KMS-11 (cell line): ENCODE measurements around the gene ORM1.

Experiments used
- H2AFZ ChIP-seq: fragments of 200-600 bp; sonication (generic); 2 replicates; pipeline ENCODE4 v1.6.1; 2016; ENCODE audit warnings: antibody characterized with exemption, mixed run types, low read depth
- H3K27ac ChIP-seq: fragments of 200-600 bp; sonication (generic); 2 replicates; pipeline ENCODE4 v1.6.1; 2016; ENCODE audit warnings: mild to moderate bottlenecking, mixed run types
- H3K27me3 ChIP-seq: fragments of 200-600 bp; sonication (generic); 2 replicates; pipeline ENCODE4 v1.6.1; 2017; ENCODE audit warnings: mild to moderate bottlenecking, low read depth, mixed run types, moderate library complexity; ENCODE audit not compliant: insufficient read depth
- H3K36me3 ChIP-seq: fragments of 200-600 bp; sonication (generic); 2 replicates; pipeline ENCODE4 v1.6.1; 2017; ENCODE audit warnings: mild to moderate bottlenecking, mixed run types; ENCODE audit not compliant: insufficient read depth
- H3K4me1 ChIP-seq: fragments of 200-600 bp; sonication (generic); 2 replicates; pipeline ENCODE4 v1.6.1; 2016; ENCODE audit warnings: mild to moderate bottlenecking, low read depth, mixed run types; ENCODE audit not compliant: poor library complexity, severe bottlenecking
- H3K4me2 ChIP-seq: fragments of 200-600 bp; sonication (generic); 2 replicates; pipeline ENCODE4 v1.7.0; 2016; ENCODE audit warnings: mild to moderate bottlenecking, mixed run types
- H3K4me3 ChIP-seq: fragments of 200-600 bp; sonication (generic); IDR thresholded peaks from 2 replicates; pipeline ENCODE4 v1.6.1; 2017; ENCODE audit warnings: low read depth, low read length, mixed read lengths; ENCODE audit not compliant: insufficient read depth
- H3K79me2 ChIP-seq: fragments of 200-600 bp; sonication (generic); 2 replicates; pipeline ENCODE4 v1.6.1; 2016; ENCODE audit warnings: low read depth, mixed run types; ENCODE audit not compliant: insufficient read depth
- H3K9ac ChIP-seq: fragments of 200-600 bp; sonication (generic); 2 replicates; pipeline ENCODE4 v1.6.1; 2016; ENCODE audit warnings: mild to moderate bottlenecking, mixed run types
- H4K20me1 ChIP-seq: fragments of 200-600 bp; sonication (generic); 2 replicates; pipeline ENCODE4 v1.6.1; 2016; ENCODE audit warnings: mild to moderate bottlenecking, mixed run types; ENCODE audit not compliant: insufficient read depth
- TF ChIP-seq, protein P1 (sequence below): fragments of 200-600 bp; sonication (generic); conservative IDR thresholded peaks from 2 replicates; pipeline ENCODE4 v1.6.1; 2017; ENCODE audit warnings: low read depth, mild to moderate bottlenecking, antibody characterized with exemption, low read length, moderate library complexity, mixed read lengths

The ORM1 gene

DNA sequence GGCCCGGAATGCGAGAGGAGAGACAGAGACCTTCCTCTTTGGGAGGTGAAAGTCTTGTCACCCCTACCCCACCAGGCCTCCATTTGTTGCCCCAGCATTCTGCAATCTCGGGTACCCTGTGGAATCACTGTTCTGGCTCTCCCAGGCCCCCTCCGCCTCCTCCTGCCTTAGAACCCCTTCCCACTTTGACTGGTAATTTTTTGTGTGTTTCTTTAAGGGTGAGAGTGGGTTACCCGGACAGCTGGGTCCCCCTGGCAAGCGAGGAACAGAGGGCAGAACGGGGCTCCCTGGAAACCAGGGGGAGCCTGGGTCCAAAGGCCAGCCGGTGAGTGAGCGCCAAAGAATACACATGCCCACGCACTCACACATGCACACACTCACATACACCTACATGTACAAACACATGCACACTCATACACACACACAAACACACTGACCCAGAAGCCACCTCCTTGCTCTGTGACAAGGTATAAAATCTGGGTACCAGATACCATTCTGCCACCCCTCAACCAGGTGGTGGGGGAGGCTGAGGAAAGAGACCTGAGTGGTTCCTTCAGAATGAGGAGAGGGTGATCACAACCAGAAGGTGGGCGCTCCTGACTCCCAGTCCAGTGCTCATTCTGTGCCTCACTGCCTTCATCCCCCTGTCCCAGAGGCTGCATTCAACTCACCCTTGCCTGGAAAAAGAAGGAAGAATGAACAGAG is 30.9 kb upstream of the ORM1 start:
- H3K4me3 ChIP-seq = no peak overlapping the region
- no peak overlapping the region for H3K9ac ChIP-seq
- H4K20me1 ChIP-seq = no peaks in the 10 kb centered on the region
- TF ChIP-seq, protein P1, sequence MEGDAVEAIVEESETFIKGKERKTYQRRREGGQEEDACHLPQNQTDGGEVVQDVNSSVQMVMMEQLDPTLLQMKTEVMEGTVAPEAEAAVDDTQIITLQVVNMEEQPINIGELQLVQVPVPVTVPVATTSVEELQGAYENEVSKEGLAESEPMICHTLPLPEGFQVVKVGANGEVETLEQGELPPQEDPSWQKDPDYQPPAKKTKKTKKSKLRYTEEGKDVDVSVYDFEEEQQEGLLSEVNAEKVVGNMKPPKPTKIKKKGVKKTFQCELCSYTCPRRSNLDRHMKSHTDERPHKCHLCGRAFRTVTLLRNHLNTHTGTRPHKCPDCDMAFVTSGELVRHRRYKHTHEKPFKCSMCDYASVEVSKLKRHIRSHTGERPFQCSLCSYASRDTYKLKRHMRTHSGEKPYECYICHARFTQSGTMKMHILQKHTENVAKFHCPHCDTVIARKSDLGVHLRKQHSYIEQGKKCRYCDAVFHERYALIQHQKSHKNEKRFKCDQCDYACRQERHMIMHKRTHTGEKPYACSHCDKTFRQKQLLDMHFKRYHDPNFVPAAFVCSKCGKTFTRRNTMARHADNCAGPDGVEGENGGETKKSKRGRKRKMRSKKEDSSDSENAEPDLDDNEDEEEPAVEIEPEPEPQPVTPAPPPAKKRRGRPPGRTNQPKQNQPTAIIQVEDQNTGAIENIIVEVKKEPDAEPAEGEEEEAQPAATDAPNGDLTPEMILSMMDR = no peak
- H3K79me2 ChIP-seq = no peaks in the 10 kb centered on the region
- no peak overlapping the region for H3K27ac ChIP-seq
- H3K27me3 ChIP-seq = no peaks in the 10 kb centered on the region
- no peak overlapping the region for H3K4me2 ChIP-seq
- H3K36me3 ChIP-seq = no peaks in the 10 kb centered on the region
- no peak overlapping the region for H2AFZ ChIP-seq
- H3K4me1 ChIP-seq = no peaks in the 10 kb centered on the region

DNA sequence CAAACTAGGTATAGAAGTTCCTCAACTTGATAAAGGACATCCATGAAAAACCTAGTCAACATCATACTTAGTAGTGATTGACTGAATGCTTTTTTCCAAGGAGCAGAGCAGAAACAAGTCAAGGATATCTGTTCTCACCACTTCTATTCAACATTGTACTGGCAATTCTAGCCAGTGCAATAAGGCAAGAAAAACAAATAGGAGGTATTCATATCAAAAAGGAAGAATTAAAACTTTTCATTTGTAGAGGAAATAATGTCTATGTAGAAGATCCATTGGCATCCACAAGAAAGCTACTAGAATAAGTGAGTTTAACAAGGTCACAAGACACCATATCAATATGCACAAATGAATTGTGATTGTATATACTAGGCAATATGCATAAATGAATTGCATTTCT is 28.2 kb upstream of the ORM1 start:
- no peak overlapping the region for H3K4me3 ChIP-seq
- H3K27ac ChIP-seq = no peak overlapping the region
- no peaks in the 10 kb centered on the region for H3K36me3 ChIP-seq
- H3K9ac ChIP-seq = no peak overlapping the region
- no peak overlapping the region for H3K4me2 ChIP-seq
- H3K27me3 ChIP-seq = no peaks in the 10 kb centered on the region
- no peaks in the 10 kb centered on the region for H4K20me1 ChIP-seq
- TF ChIP-seq, protein P1 = no peak
- H3K4me1 ChIP-seq = no peaks in the 10 kb centered on the region
- no peak overlapping the region for H2AFZ ChIP-seq
- no peaks in the 10 kb centered on the region for H3K79me2 ChIP-seq

DNA sequence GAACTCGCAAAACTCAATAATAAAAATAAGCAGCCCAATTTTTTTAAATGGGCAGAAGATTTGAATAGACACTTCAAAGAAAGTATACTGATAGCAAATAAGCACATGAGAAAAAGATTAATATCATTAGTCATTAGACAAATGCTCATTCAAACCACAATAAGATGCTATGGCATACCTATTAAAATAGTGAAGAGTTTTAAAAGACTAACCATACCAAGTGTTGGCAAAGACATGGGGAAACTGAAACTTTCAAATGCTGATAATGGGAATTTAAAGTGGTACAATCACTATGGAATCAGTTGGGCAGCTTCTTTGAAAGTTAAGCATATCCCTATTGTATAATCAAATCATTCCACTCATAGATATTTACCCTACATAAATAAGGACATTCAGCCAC is 26.6 kb upstream of the ORM1 start:
- H3K27me3 ChIP-seq = no peaks in the 10 kb centered on the region
- no peaks in the 10 kb centered on the region for H3K36me3 ChIP-seq
- H3K27ac ChIP-seq = no peak overlapping the region
- no peak overlapping the region for H2AFZ ChIP-seq
- no peaks in the 10 kb centered on the region for H3K79me2 ChIP-seq
- H3K4me2 ChIP-seq = no peak overlapping the region
- TF ChIP-seq, protein P1 = no peak
- no peaks in the 10 kb centered on the region for H3K4me1 ChIP-seq
- no peak overlapping the region for H3K9ac ChIP-seq
- H4K20me1 ChIP-seq = no peaks in the 10 kb centered on the region
- no peak overlapping the region for H3K4me3 ChIP-seq

DNA sequence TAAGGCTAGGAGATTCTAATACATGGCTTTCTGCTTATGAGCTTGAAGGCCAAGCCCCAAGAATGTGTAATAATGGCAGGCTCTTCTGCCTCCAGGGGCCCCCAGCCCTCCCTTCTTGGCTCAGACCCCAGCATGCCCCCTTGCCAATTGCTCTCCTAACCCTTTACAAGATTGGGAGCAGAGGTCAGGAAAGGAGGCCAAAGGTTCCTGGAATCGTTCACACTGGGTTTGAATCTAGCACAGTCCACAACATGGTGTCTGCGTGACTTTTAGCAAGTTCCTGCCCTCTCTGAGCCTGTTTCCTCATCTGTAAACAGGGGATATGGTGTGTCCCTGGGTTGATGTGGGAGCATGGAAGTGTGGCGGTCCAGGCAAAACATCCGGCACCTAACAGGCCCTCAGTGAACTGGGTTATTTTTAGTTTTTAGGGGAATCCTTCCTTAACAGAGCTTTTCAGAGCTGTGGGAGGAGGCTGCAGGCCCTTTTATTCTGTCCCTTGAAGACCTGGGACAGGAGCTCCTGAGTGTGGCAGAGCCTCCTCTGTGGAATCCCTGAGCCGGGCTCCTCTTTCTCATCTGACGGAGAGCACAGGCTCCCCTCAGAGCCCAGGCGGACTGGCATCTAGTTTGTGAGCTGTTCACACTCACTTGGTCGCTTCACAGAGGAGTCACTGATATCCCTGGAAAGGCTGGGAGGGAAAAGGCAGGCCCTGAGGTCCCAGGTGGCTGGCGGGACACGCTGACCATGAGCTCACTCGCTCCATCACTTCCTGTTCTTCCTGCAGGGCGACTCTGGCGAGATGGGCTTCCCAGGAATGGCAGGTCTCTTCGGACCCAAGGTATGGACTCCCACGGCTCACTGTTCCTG is 23.4 kb upstream of the ORM1 start:
- Histone ChIP-seq H3K79me2 (no peaks in the 10 kb centered on the region), H3K9ac (no peak overlapping the region), H3K27me3 (no peaks in the 10 kb centered on the region), H4K20me1 (no peaks in the 10 kb centered on the region), H3K27ac (no peak overlapping the region), H3K4me2 (no peak overlapping the region), H3K4me3 (no peak overlapping the region), H3K4me1 (no peaks in the 10 kb centered on the region), H2AFZ (no peak overlapping the region), H3K36me3 (no peaks in the 10 kb centered on the region)
- TF ChIP-seq, protein P1 = no peak
